ENCODE data around the gene GGT1.
"Not testable (repeated sequence)": the region's sequence is repeated elsewhere in the genome, so short reads cannot be mapped to it uniquely, and the experiment has no call there.

GGT1 gene

GRCh38 chr22:24599958-24600715, 2.9 kb upstream of the GGT1 start:
- not testable (repeated sequence) for DNase-seq

GRCh38 chr22:24601217-24602104, 1.5 kb upstream of the GGT1 start:
- no peak for DNase-seq

GRCh38 chr22:24602105-24602749, 766 bp upstream of the GGT1 start:
- DNase-seq: not testable (repeated sequence)

GRCh38 chr22:24603770-24604629, 1.0 kb downstream of the GGT1 start:
- DNase-seq: not testable (repeated sequence)

GRCh38 chr22:24606340-24606739, 3.3 kb downstream of the GGT1 start:
- not testable (repeated sequence) for DNase-seq

GRCh38 chr22:24607429-24607983, 4.5 kb downstream of the GGT1 start:
- not testable (repeated sequence) for DNase-seq

GRCh38 chr22:24608327-24608726, 5.3 kb downstream of the GGT1 start:
- not testable (repeated sequence) for DNase-seq

- DNase-seq: not testable (repeated sequence)
These were observed 6.9 kb downstream of the GGT1 start for GRCh38 chr22:24609888-24610287.

GRCh38 chr22:24614794-24615193, 11.8 kb downstream of the GGT1 start:
- DNase-seq: not testable (repeated sequence)

- not testable (repeated sequence) for DNase-seq
These were observed 18.3 kb downstream of the GGT1 start for GRCh38 chr22:24621244-24621643.

GRCh38 chr22:24622596-24622995, 19.6 kb downstream of the GGT1 start:
- not testable (repeated sequence) for DNase-seq

GRCh38 chr22:24627911-24628310, 24.9 kb downstream of the GGT1 start:
- not testable (repeated sequence) for DNase-seq

GRCh38 chr22:24629069-24629468, 26.1 kb downstream of the GGT1 start:
- not testable (repeated sequence) for DNase-seq

- not testable (repeated sequence) for DNase-seq
These were observed 27.9 kb downstream of the GGT1 start for GRCh38 chr22:24630812-24631427.

GRCh38 chr22:24631430-24632122, 28.6 kb downstream of the GGT1 start:
- not testable (repeated sequence) for DNase-seq

- not testable (repeated sequence) for DNase-seq
These were observed 29.6 kb downstream of the GGT1 start for GRCh38 chr22:24632642-24633041.

GRCh38 chr22:24633231-24634023, 30.4 kb downstream of the GGT1 start:
- DNase-seq: not testable (repeated sequence)

GRCh38 chr22:24634776-24635389, 31.9 kb downstream of the GGT1 start:
- DNase-seq: not testable (repeated sequence)

GRCh38 chr22:24636513-24636912, 33.5 kb downstream of the GGT1 start:
- not testable (repeated sequence) for DNase-seq

Data from NCI-H2081 treated with DMSO at 0.1 percent for 48 hours (cell line).